Kidney epithelial cell (primary cell): ENCODE data around the gene TRIM4. TPM values are rescaled to one million over a fixed set of nuclear protein-coding genes. Genes with fewer than 3 reads are reported as not detected.
"Not testable (repeated sequence)": the region's sequence is repeated elsewhere in the genome, so short reads cannot be mapped to it uniquely, and the experiment has no call there.

ENCODE experiments used
- DNase-seq: peaks from one replicate; pipeline ENCODE4 v3.0.0-alpha.2; 2010; ENCODE audit warnings: low read depth
- H3K27me3 ChIP-seq: 2 replicates; pipeline ENCODE4 v1.6.0; 2011; ENCODE audit warnings: low read length; ENCODE audit not compliant: control insufficient read depth, insufficient read depth
- H3K36me3 ChIP-seq: 2 replicates; pipeline ENCODE4 v1.5.1; 2011; ENCODE audit warnings: low read length; ENCODE audit not compliant: control insufficient read depth, insufficient read depth
- H3K4me3 ChIP-seq: 2 replicates; pipeline ENCODE4 v1.5.1; 2011; ENCODE audit warnings: low read depth, mild to moderate bottlenecking, control low read depth, low read length
- CTCF ChIP-seq: IDR thresholded peaks from 2 replicates; pipeline ENCODE4 v1.5.1; 2011; ENCODE audit warnings: mild to moderate bottlenecking, moderate library complexity, low read length, control low read depth, inconsistent platforms; ENCODE audit not compliant: insufficient read depth, poor library complexity, severe bottlenecking
- total RNA-seq: library from RNA; depleted of rRNA; stranded (reverse); fragments of >200 nt; gene quantifications from 2 replicates; pipeline ENCODE4 v1.2.3, GENCODE V29; 2015

TRIM4 gene
- total RNA-seq, 1 donor from 2014 or later, result 36.0 TPM

GRCh38 chr7:99881370-99881769 is 38.0 kb downstream of the TRIM4 start:
- H3K27me3 ChIP-seq, result no peaks in the 10 kb centered on the region
- no peak for DNase-seq
- H3K36me3 ChIP-seq, result no peaks in the 10 kb centered on the region
- TF ChIP-seq CTCF, result no peak
- no peak overlapping the region for H3K4me3 ChIP-seq

GRCh38 chr7:99876933-99877332 is 42.4 kb downstream of the TRIM4 start, which contains the start of gene OR2AE1:
Gene OR2AE1, minus strand, starts transcription at chr7:99877033. Its CDS starts 0 bp downstream, at chr7:99877033.
- Histone ChIP-seq H3K27me3 (no peaks in the 10 kb centered on the region), H3K4me3 (no peak within 1 kb of the TSS), H3K36me3 (no peaks in the 10 kb centered on the region)
- no peak for TF ChIP-seq CTCF
- no peak for DNase-seq

- Histone ChIP-seq H3K4me3 (no peak overlapping the region), H3K27me3 (no peaks in the 10 kb centered on the region), H3K36me3 (no peaks in the 10 kb centered on the region)
- no peak for DNase-seq
- TF ChIP-seq CTCF, result no peak
Measured at GRCh38 chr7:99876491-99876890, 42.8 kb downstream of the TRIM4 start.

- no peak for DNase-seq
- no peak overlapping the region for H3K4me3 ChIP-seq
- TF ChIP-seq CTCF, result no peak
Measured at GRCh38 chr7:99868246-99868645, 51.1 kb downstream of the TRIM4 start.

GRCh38 chr7:99867477-99867876 is 51.9 kb downstream of the TRIM4 start:
- H3K36me3 ChIP-seq, H3K27me3 ChIP-seq, DNase-seq, H3K4me3 ChIP-seq: not testable (repeated sequence)

More at GRCh38 chr7:99868246-99868645, 51.1 kb downstream of the TRIM4 start:
- Histone ChIP-seq H3K36me3 (no peaks in the 10 kb centered on the region), H3K27me3 (no peaks in the 10 kb centered on the region)

GRCh38 chr7:99863847-99864440 is 55.4 kb downstream of the TRIM4 start:
- H3K36me3 ChIP-seq, result no peaks in the 10 kb centered on the region
- no peak for TF ChIP-seq CTCF
- no peak overlapping the region for H3K4me3 ChIP-seq
- no peak for DNase-seq
- no peaks in the 10 kb centered on the region for H3K27me3 ChIP-seq
